Measurements from ENCODE around the gene SHANK3. TPM values are rescaled to one million over a fixed set of nuclear protein-coding genes. Genes with fewer than 3 reads are reported as not detected.

SHANK3 gene
- total RNA-seq, 1 donor from 2014 or later = 50.6 TPM

DNA sequence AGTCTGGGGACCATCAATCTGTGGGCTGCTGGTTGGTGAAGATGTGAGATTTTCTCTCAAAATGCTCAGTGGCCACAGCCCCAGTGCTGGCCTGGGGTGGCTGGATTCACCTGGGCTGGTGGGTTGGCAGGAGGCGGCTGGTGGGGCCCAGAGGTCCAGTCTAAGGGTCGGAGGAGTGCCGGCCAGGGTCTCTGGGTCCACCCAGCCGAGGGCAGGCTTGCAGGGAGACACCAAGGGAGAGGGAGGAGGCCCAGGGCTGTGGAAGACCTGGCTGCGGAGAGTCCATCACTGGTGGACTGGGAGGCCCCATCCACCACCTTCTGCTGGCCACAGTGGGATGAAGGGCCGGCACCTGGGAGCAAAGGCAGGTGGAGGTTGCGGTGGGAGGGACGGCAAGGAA is 582 bp upstream of the SHANK3 start:
- H3K9me3 ChIP-seq = no peaks in the 10 kb centered on the region
- peaks cover 15% of the 10 kb centered on the region for H3K27me3 ChIP-seq (ENCODE audit: low read depth)
- intact Hi-C loops (cut with DNase I) = no loop called here
- ATAC-seq (peak in 1 of 2 donors; percentile 1), DNase-seq (no peak)
- H3K36me3 ChIP-seq = no peaks in the 10 kb centered on the region
- TF ChIP-seq, protein P1, sequence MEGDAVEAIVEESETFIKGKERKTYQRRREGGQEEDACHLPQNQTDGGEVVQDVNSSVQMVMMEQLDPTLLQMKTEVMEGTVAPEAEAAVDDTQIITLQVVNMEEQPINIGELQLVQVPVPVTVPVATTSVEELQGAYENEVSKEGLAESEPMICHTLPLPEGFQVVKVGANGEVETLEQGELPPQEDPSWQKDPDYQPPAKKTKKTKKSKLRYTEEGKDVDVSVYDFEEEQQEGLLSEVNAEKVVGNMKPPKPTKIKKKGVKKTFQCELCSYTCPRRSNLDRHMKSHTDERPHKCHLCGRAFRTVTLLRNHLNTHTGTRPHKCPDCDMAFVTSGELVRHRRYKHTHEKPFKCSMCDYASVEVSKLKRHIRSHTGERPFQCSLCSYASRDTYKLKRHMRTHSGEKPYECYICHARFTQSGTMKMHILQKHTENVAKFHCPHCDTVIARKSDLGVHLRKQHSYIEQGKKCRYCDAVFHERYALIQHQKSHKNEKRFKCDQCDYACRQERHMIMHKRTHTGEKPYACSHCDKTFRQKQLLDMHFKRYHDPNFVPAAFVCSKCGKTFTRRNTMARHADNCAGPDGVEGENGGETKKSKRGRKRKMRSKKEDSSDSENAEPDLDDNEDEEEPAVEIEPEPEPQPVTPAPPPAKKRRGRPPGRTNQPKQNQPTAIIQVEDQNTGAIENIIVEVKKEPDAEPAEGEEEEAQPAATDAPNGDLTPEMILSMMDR (IDR thresholded peaks at IDR 0.05) = no peak
- peak overlapping the region; percentile 11 for H3K4me3 ChIP-seq
- peak overlapping the region; percentile 87 for H3K27ac ChIP-seq
- peaks cover 16% of the 10 kb centered on the region for H3K4me1 ChIP-seq

GRCh38 chr22:50673231-50674129 is 857 bp downstream of the SHANK3 start:
- peaks cover 13% of the 10 kb centered on the region for H3K27me3 ChIP-seq (ENCODE audit: low read depth)
- intact Hi-C loops (cut with DNase I) = no loop called here

DNA sequence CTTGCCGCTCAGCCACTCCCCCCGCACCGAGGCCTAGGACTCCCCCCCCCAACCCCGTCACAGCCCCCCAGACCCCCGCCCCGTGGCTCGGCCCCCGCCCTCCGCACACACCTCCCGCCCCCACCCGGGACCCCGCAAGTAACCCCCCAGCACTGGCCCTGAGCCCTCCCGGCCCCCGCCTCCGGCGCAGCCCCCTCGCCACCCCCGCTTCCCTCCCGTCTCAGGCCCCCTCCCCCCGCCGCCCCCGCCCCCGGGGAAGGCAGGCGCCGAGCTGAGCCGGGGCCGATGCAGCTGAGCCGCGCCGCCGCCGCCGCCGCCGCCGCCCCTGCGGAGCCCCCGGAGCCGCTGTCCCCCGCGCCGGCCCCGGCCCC is 1.5 kb downstream of the SHANK3 start:
- TF ChIP-seq, protein P1 (IDR thresholded peaks at IDR 0.05) = no peak
- DNase-seq = no peak
- H3K27ac ChIP-seq = peak overlapping the region; percentile 87
- H3K9me3 ChIP-seq = no peaks in the 10 kb centered on the region
- peaks cover 13% of the 10 kb centered on the region for H3K27me3 ChIP-seq (ENCODE audit: low read depth)
- H3K4me1 ChIP-seq = peaks cover 16% of the 10 kb centered on the region
- intact Hi-C loops (cut with DNase I) = no loop called here
- H3K4me3 ChIP-seq = peak overlapping the region; percentile 57
- peaks cover 8% of the 10 kb centered on the region for H3K36me3 ChIP-seq
- no peak for ATAC-seq

More at GRCh38 chr22:50673231-50674129, 857 bp downstream of the SHANK3 start:
- H3K4me3 ChIP-seq = peak overlapping the region; percentile 57
- H3K36me3 ChIP-seq = peaks cover 8% of the 10 kb centered on the region
- no peaks in the 10 kb centered on the region for H3K9me3 ChIP-seq
- peak overlapping the region; percentile 87 for H3K27ac ChIP-seq
- peaks cover 16% of the 10 kb centered on the region for H3K4me1 ChIP-seq
- no peak for ATAC-seq
- no peak for DNase-seq
- TF ChIP-seq, protein P1 (IDR thresholded peaks at IDR 0.05) = no peak

GRCh38 chr22:50674606-50675552 is 2.3 kb downstream of the SHANK3 start:
- TF ChIP-seq, protein P1 (IDR thresholded peaks at IDR 0.05) = no peak
- DNase-seq = peak; percentile 86
- peak overlapping the region; percentile 64 for H3K27ac ChIP-seq
- intact Hi-C loops (cut with DNase I) = no loop called here
- peaks cover 13% of the 10 kb centered on the region for H3K27me3 ChIP-seq (ENCODE audit: low read depth)
- H3K9me3 ChIP-seq = no peaks in the 10 kb centered on the region
- peaks cover 8% of the 10 kb centered on the region for H3K36me3 ChIP-seq
- H3K4me3 ChIP-seq = peak overlapping the region; percentile 58
- ATAC-seq = peak; percentile 73 to 77
- peaks cover 16% of the 10 kb centered on the region for H3K4me1 ChIP-seq

DNA sequence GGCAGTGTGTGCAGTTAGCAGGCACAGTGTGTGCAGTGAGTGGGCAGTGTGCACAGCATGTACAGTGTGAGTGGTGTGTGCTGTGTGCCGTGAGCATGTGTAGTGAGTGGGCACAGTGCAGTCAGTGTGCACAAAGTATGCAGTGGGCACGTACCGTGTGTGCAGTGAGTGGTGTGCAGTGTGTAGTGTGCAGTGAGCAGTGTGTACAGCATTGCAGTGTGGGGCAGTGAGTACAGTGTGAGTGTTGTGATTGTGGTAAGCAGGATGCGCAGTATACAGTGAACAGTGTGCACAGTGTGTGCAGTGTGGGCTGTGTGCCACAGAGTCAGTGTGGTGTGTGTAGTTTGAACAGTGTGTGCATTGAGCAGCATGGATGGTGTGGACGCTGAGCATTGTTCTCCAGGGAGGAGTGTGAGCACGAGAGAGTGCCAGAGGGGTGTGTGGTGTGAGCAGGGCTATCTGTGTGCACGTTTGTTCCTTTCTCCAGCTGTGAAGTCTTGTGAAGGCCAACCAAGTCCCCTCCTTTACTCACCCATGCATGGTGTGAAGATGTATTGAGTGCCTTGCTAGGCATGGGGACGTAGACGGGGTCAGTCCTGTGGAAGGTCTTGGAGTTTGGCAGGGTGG is 3.0 kb downstream of the SHANK3 start:
- H3K4me3 ChIP-seq = peak overlapping the region; percentile 58
- ATAC-seq = no peak
- no peak for DNase-seq
- intact Hi-C loops (cut with DNase I) = no loop called here
- H3K36me3 ChIP-seq = peaks cover 8% of the 10 kb centered on the region
- TF ChIP-seq, protein P1 (IDR thresholded peaks at IDR 0.05) = no peak
- peaks cover 13% of the 10 kb centered on the region for H3K27me3 ChIP-seq (ENCODE audit: low read depth)
- H3K9me3 ChIP-seq = no peaks in the 10 kb centered on the region
- H3K27ac ChIP-seq = no peak overlapping the region
- H3K4me1 ChIP-seq = peaks cover 15% of the 10 kb centered on the region
